ELF-1 (cell line): Measurements from ENCODE around the gene SYNGR3.

Experiments used
- DNase-seq: peaks from one replicate; pipeline ENCODE4 v3.0.0-alpha.2; 2016; ENCODE audit warnings: low read depth, low spot score

SYNGR3 gene

DNA sequence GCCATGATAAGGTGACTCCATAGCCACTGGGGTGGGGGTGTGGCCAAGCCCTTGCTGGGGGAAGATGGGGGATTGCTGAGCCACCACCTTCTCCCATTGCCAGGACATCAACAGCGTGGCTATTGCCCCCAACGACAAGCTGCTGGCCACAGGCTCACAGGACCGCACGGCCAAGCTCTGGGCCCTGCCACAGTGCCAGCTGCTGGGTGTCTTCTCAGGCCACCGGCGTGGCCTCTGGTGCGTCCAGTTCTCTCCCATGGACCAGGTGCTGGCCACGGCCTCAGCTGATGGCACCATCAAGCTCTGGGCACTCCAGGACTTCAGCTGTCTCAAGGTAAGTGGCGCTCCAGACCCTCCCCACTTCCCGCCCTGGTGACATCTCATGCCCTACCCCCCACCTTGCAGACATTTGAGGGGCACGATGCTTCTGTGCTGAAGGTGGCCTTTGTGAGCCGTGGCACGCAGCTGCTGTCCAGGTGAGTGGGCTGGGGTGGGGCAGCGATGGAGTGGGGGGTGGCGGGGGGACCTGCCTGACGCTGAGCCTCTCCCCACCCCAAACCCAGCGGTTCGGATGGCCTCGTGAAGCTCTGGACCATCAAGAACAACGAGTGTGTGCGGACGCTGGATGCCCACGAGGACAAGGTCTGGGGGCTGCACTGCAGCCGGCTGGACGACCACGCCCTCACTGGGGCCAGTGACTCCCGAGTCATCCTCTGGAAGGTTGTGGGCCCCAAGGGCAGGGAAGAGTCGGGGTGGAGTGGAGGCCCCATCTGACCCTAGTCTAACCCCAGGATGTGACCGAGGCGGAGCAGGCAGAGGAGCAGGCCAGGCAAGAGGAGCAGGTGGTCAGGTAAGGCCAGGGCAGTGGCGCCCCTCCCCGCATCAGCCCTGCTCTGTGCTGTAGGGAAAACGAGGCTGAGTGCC lies 12.6 kb upstream of the SYNGR3 start:
- no peak for DNase-seq

DNA sequence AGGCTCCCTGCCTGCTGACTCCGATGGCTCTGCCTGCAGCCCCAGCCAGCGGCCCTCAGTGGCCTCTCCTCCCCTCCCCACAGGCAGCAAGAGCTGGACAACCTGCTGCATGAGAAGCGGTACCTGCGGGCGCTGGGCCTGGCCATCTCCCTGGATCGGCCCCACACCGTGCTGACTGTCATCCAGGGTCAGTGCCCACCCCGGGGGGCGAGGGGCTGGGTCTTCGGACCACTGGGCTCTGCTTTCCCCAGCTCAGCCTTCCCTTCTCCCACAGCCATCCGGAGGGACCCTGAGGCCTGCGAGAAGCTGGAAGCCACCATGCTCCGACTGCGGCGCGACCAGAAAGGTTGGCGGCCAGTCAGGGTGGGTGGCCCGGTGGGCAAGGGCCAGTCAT lies 11.9 kb upstream of the SYNGR3 start:
- no peak for DNase-seq

DNA sequence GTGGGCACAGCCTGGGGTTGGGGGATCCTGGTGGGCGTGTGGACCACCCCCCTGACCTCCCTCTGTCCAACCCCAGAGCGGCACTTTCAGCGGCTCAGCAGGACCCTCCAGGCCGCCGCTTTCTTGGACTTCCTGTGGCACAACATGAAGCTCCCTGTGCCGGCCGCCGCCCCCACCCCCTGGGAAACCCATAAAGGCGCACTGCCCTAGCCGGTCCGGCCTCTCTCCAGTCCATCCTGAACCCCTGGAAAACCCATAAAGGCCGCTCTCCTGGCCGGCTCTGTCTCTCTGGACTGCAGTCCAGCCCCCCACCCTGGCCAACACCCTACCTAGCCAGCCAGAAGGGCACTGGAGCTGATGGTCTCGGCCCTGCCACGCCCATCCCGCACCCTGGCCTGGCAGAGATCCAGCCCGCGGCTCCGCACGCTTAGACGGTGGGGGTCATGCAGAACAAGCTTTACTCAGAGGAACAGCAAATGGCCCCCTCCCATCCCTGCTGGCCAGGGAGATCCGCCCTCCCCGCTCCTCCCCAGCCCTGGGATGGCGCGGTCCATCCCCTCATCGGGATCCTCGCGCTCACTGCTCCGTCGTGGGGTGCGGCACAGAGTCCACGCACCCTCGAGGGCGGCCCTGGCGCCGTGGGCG lies 11.2 kb upstream of the SYNGR3 start:
- no peak for DNase-seq

DNA sequence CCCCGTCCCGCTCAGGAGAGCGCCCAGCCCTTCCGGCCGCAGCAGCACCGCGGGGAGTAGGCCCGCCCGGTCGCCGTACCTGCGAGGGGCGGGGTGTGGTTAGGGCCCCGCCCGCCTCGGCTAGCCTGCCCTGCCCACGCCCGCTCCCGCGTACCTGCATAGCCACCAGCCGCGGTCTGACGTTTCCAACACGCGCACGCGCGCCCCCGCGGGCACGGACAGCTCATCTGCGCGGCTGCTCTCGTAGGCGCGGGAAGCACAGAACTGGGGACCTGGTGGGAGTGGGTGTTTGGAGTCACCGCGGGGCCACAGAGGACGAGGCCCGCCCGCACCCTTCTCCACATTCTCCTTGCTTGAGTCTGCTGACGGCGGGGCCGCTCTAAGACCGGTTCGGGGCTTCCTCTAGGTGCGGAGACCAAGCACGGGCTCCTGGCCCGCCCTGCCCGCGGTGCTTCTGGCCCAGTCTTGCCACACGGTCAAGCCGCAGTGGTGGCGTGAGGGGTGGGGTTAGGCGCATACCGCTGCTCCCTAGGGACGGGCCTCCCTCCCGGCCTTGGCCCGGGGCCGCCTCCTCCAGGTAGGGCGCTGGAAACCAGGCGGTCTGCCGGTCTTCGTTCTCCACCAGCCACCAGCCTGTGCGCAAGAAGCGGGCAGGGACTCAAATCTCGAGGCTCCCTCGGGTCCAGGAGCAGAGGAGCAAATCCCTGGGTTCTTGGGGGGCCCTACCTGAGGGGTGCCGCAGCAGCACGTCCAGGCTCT lies 10.3 kb upstream of the SYNGR3 start:
- DNase-seq, result peak; percentile 69

DNA sequence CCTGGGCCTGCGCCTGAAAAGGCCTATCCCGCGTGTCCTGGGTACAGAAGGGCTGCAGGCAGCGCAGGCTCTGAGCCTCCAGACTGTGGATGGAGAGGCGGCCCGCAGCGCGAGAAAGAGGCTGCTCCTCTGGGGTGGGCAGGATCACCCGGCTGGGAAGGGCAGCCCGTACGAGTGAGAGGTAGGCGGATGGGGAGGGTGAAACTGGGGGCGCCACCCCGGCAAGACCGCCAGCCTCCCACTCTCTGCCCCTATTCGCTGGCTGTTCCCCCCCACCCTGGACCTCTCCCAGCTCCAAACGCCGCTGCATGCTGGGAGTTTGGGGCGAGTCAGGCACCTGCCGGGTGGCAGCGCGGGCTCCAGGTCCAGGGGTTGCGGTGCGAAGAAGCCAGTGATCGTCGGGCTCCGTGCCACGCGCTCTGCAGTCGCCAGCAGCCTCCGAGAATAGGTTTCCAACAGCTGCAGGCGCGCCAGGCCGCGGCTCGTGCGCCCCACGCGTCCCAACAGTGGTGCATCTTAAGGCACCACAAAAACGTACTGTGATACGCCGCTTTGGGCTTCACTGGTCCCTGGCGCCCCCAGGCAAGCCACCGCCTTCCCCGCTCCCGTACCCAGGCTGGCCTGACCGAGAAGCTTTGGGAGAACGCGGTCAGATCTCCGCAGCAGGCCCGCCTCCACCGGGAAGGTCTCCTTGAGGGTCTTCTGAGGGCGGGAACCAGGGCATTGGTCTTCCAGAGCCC lies 9.6 kb upstream of the SYNGR3 start:
- DNase-seq, result no peak

DNA sequence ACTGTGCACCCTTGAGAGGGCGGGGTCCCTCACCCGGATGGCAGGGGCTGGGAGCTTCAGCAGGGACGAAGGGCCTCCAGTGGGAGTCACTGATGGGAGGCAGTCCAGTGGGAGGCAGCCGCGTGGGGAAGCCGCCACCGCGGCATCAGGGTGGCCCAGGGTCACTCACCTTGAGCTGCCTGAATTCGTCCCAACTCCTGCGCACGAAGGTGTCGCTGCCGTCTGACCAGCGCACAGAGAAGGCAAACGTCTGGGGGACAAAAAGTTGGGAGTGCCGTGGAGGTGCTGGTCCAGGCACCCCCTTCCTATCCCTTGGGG lies 9.0 kb upstream of the SYNGR3 start:
- no peak for DNase-seq

DNA sequence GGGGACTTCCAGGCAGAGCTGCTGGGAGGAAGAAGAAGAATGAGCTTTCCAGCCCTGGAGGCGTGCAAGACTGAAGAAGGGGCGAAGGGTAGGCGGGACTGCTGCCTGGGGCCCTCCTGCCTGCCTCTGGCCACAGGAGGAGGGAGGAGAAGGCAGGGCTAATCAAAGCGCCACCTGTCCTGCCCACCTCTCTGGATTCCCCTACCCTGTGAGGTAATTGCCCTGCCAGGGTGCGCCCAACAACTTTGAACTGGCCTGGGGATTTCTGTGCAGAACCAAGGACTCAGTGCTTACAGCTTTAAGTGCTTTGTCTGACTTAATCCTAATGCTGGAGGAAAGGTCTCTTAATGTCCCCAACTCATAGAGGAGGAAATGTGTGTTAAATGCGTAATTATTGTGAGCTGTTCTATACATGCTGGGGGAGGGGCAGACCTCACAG lies 8.4 kb upstream of the SYNGR3 start, which contains the start of gene NOXO1:
NOXO1 (minus strand) TSS at position 72 of the 439 bp plus-strand sequence. CDS start 290 bp downstream, outside the sequence.
- no peak for DNase-seq

DNA sequence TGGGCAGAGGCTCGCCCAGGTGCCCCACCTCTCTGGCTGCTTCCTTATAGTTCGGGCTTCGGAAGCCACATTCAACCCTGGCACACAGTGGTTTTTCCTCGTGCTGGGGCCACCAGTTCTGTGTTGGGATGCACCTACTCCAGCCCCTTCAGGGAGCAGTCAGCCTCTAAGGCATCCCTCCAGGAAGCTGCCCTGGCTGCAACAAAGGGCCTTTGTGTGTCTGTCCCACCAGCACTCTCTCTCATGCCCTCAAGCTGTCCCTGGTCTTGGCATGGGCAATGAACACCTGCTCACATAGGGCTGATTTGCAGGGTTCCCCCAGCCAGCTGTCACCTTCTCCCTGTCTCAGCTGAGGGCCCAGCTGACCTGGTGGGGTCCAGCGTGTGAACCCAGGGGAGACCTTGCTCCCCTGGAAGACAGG lies 7.7 kb upstream of the SYNGR3 start:
- DNase-seq, result no peak

DNA sequence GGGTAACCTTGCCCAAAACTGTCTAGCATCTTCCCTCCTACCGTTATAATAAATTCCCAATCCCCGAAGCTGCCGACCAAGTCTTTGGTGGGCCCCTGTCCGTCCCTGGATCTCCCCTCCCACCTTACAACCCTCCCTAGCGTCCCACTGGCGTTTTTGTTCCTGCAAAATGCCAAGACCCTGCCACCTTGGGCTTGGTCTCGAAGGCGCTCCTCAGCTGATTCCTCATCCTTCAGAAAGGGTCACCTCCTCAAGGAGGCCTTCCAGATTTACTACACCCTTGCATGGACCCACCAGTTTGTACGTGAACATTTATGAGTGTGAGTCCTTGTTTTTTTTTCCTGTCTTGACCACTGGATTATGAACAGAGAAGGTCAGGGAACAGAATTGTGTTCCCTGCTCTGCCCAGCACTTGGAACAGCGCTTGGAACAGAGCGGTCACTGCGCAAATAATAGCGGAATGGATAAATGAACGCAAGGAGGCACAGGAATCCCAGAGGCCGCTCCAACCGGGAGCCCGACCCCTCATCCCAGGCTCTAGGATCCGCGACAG lies 6.7 kb upstream of the SYNGR3 start:
- no peak for DNase-seq

DNA sequence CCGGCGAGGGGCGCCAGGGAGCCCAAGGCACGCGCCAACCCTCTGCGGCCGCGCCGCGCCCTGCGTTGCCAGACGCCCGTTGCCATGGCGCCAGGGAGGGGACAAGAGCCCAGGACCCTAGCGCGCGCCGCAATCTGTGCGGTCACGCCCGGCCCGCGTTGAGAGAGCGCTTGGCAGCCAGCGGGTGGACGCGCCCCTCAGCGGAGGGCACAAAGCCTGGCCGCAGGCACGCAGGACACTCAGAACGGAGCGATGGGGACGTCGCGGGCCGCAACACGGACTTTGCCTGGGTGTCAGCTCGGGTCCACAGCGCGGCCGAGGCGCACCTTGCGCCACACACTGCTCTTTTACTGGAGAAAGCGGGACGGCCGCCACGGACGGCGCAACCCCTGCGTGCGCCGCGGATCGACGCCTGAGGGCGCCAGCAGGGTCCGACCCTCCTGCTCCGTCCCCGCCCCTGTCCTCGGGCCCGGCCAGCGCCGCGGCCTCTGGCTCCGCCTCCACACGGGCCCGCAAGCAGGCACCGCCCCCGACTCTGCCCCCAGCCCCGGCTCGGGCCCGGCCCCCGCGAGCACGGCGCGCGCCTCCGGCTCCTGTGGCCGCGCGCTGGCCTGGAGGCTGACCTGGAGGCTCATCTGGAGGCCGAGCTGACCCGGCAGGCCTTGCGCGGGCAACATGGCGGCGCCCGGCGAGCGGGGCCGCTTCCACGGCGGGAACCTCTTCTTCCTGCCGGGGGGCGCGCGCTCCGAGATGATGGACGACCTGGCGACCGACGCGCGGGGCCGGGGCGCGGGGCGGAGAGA lies 6.0 kb upstream of the SYNGR3 start, which contains the start of gene GFER:
GFER (plus strand) TSS at position 650 of the 803 bp plus-strand sequence; CDS start at position 676, 26 bp downstream.
- DNase-seq, result peak; percentile 95

DNA sequence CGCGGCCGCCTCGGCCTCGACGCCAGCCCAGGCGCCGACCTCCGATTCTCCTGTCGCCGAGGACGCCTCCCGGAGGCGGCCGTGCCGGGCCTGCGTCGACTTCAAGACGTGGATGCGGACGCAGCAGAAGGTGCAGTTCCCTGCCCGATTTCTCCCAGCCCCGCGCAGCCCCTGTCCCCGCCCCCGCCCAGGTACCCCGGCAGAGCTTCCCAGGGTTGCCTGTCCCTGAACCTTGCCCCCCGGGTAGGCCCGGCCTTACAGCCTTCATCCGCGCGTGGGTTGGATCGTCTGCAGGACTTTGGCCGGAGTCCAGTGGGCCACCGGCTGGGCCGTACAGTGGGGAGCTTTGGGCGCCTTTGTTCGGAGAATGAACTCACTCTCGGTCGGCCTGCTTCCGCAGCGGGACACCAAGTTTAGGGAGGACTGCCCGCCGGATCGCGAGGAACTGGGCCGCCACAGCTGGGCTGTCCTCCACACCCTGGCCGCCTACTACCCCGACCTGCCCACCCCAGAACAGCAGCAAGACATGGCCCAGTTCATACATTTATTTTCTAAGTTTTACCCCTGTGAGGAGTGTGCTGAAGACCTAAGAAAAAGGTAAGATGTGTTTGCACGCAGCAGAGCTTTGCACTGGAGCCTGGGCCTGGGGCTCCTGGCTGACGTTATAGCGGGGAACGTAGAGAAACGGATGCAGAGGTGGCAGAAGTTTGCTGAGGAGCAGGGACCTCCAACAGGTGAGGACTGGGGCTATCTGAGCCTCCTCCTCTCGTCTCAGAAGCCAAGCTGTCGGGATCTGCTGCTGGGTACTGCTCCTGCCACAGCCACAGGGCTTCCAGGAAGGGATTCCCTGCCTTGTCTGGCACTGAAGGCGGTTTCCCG lies 5.2 kb upstream of the SYNGR3 start:
- DNase-seq, result peak; percentile 52

DNA sequence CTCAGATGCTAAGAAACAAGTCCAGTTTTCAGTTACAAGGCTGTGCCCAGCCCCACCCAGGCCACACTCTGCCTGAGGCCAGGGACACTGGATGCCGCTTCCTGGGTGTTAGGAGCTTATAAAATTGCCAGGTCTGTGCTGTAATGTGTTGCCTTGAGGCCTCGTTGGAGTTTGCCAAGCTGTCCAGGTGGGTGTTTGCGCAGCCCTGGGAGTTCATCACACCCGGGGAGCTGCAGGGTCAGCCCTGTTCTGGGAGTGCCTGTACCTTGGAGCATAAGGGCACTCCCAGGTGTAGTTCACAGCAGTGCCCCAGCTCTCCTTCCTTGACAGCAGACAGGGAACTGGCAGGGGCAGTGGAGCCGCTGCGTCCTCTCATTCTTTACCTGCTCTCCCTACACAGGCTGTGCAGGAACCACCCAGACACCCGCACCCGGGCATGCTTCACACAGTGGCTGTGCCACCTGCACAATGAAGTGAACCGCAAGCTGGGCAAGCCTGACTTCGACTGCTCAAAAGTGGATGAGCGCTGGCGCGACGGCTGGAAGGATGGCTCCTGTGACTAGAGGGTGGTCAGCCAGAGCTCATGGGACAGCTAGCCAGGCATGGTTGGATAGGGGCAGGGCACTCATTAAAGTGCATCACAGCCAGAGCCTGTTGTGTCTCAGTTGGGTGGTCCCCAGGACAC lies 4.2 kb upstream of the SYNGR3 start:
- no peak for DNase-seq

DNA sequence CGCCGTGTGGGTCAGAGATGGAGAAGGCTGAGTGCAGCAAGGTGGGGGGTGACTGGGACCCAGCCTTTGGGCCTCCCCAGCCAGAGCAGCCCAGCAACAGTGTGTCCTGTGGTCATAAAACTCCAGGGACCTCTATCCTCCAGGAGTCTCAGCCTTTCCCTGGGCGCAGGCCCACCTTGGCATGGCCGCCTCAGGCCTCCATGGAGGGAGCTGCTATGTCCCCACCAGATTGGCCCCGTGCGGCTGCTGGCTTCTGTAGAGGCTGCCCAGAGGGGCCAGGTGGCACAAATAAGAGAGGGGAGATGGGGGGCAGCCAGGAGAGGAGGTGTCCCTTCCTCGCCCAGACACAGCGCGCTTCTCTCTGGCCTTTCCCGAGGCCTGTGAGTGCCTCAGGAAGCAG lies 2.6 kb upstream of the SYNGR3 start:
- no peak for DNase-seq

DNA sequence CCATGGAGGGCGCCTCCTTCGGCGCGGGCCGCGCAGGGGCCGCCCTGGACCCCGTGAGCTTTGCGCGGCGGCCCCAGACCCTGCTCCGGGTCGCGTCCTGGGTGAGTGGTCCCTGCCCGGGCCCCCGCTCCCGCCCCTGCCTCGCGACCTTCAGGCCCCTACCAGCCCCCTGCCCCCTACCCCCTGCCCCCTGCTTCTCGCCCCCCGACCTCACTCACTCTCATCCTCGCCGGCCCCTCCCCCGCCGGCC lies 256 bp downstream of the SYNGR3 start:
- DNase-seq, result no peak

DNA sequence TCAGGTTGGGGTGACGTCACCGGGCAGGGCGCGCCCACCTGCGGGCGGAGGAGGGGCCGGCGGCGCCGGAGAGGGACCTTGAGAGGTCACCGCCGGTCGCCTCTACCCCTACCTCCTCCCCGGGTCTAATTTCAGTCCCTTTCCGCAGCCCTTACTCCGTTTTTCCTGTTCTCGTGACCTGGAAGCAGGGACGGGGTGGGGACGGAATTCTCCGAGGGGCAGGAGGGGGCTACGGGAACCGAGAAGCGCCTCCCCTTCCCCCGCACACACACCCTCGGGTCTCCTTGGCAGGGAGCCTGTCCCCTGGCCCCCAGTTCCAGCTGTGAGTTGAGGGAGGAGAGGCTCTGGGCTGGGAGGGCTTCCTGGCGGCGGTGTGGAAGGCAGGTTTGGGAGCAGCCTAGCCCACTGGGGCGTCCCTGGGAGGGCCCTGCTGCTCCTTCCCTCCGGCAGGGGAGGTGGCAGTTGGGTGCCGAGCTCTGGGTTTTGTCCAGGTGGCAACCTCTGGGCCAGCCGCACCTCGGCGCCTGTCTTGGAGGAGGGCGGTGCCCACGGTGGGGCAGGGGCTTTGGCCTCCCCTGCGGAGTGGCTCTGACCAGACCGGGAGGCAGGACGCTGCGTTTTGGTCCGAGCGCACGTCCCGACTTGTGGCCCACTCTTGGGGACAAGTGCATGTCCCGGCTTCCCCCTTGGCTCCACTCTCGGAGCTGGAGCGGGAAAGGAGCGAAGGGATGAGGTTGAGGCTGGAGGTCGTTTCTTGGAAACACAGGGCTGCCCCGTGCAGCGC lies 773 bp downstream of the SYNGR3 start:
- DNase-seq, result peak; percentile 69

DNA sequence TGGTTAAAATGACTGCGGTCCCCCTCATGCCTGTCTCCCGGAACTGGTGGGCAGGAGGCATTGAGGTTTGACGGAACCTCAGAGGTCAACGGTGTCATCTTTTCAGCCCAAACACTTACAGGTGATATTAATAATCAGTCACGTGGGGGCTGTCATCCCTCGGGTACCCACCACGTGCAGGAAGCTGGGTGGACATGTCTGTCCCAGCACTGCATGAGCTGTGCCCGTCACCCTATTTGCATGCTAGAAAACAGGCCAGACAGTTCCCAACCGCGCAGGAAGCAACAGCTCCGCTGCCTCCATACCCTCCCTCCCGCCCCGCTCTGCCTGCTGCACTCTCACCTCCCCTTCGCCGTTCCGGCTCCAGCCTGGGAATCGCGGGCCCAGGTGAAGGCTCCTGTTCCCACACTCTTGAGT lies 1.4 kb downstream of the SYNGR3 start:
- no peak for DNase-seq

DNA sequence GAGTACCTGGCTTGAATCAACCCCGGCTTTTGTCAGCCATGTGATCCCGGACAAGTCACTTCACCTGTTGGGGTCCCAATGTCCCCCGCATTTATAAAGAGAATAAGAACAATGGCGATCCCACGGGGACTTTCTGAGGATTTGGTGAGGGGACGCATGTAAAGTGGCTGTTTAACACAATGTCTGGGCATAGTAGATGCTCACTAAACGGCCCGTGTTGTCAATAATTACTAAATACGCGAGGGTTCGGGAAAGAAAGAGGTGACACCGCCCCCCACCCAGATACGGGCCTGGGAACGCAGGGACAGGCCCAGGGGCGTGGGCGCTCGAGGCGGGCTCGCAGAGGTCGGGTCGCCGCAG lies 1.8 kb downstream of the SYNGR3 start:
- DNase-seq, result no peak
